Upper lobe of left lung (tissue), 6 donors: ENCODE data around the gene KRT2. TPM values are rescaled to one million over a fixed set of nuclear protein-coding genes. Genes with fewer than 3 reads are reported as not detected.

Experiments used
- ATAC-seq, 2 donors: fragments of 200-7000 bp; cut with Tn5 transposase; one replicate each; pipeline ENCODE4 v1.9.1; 2022; ENCODE audit warnings: mild to moderate bottlenecking in 2 of 2, moderate library complexity in 2 of 2; ENCODE audit not compliant: low FRiP score in 2 of 2
- DNase-seq, 2 donors: peaks; one replicate each; pipeline ENCODE4 v3.0.0-alpha.2; 2019 to 2020
- H3K27ac ChIP-seq, 4 donors: fragments of 200-600 bp; sonication (generic); one replicate each; pipeline ENCODE4 v1.5.1; 2016 to 2019
- H3K27me3 ChIP-seq, 4 donors: fragments of 200-600 bp; sonication (generic); one replicate each; pipeline ENCODE4 v1.5.1; 2017 to 2019
- H3K36me3 ChIP-seq, 4 donors: fragments of 200-600 bp; sonication (generic); one replicate each; pipeline ENCODE4 v1.5.1; 2016 to 2019
- H3K4me1 ChIP-seq, 4 donors: fragments of 200-600 bp; sonication (generic); one replicate each; pipeline ENCODE4 v1.5.1; 2018 to 2019
- H3K4me3 ChIP-seq, 4 donors: fragments of 200-600 bp; sonication (generic); one replicate each; pipeline ENCODE4 v1.5.1; 2017 to 2019; ENCODE audit warnings: mild to moderate bottlenecking in 2 of 4, moderate library complexity in 1 of 4
- H3K9me3 ChIP-seq, 4 donors: fragments of 200-600 bp; sonication (generic); one replicate each; pipeline ENCODE4 v1.5.1; 2018 to 2019
- EP300 ChIP-seq, 4 donors: sonication (generic); formaldehyde crosslinking; IDR thresholded peaks; one replicate each; pipeline ENCODE4 v1.5.1; 2017; ENCODE audit warnings: antibody characterized with exemption in 4 of 4, control low read depth in 2 of 4
- POLR2A ChIP-seq, 4 donors: fragments of 450-650 bp; IDR thresholded peaks; one replicate each; pipeline ENCODE4 v1.5.1; 2016 to 2017; ENCODE audit warnings: antibody characterized with exemption in 4 of 4, mild to moderate bottlenecking in 2 of 4
- POLR2AphosphoS5 ChIP-seq, 2 donors: sonication (generic); formaldehyde crosslinking; IDR thresholded peaks; one replicate each; pipeline ENCODE4 v1.5.1; 2017; ENCODE audit warnings: antibody characterized with exemption in 2 of 2
- WGBS, 2 donors: methylation state at CpG; one replicate each; pipeline ENCODE4 v1.1.5; 2017 to 2018; 5-methylcytosine and 5-hydroxymethylcytosine counted together
- total RNA-seq, 6 donors: library from RNA; depleted of rRNA in 4 of 6; stranded (reverse); fragments of >200 nt in 4 of 6; gene quantifications; one replicate each; pipeline versions ENCODE4 v1.1.0 to v1.2.1, GENCODE V29; 2016 to 2021
- TF ChIP-seq, protein P1 (sequence below), 6 experiments: fragments of 450-650 bp in 4 of 6; fragments of 200-600 bp in 2 of 6; sonication (generic) in 2 of 6; IDR thresholded peaks; one replicate each; pipeline ENCODE4 v1.5.1; 2016 to 2019; ENCODE audit warnings: antibody characterized with exemption in 6 of 6
- donor health status: DM: no; HTN: no; CAD: no; lungs with moderate emphysema.
- donor health status: DM: no; HTN: yes; CAD: no; lungs with severe emphysema.

Gene KRT2
- total RNA-seq, 6 donors from 2014 or later: not detected

DNA sequence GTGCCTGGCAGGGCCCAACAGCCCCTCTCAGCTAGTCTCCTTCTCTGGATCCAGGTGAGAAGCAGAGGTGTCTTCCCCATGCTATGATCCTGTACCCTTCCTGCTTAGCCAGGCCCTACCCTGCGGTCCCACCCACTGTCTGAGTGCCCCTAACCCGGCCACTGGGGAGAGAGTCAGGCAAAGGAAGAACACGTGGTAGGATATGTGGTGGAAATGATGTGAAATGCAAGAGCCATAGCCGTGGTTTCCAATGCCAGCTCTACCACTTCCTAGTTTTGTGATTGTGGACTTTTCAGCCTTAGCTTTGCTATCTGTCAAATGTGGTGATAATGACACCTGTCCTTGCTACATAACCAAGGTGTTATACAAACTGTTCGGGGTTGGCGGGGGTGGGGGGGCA, 15.8 kb downstream of the KRT2 start:
- no peaks in the 10 kb centered on the region for H3K4me1 ChIP-seq
- WGBS, 2 donors: 57 to 64% methylated on average over 6 of the region's 6 CpGs
- DNase-seq: no peak

DNA sequence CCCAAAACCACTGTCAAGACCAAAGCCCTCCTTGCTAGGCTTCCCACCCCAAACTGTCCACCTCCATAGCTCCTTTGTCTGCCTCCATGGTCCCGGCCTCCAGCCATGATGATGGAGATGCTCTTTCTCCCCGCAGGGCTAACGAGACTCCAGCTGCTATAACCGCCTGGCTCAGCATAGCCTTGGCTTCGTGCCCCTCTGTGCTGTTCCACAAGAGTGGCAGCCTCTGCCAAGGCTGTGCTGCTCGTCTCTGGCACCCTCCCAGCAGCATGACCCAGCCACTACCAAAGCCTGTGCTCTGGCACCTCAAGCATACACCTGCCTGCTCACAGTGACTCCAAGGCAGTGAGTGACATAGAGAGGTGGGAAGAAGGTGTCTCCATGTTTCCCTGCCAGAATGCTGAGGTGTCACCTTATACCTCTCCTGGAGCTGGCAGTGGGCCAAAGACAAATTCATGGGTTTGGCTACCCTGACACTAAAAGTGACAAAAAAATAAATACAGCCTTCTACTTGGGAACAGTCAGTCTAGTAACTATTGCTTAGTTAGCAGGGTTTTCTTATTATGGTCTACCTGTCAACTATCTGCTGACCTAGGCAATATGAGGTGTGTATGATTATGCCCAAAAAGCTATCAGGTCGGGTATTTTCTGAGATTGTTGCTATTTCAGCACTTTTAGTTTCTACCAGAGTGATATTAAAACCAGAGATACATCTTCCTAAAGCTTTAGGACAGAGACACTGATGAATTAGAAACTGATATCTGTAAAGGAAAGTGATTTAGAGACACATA, 17.6 kb downstream of the KRT2 start:
- Histone ChIP-seq H3K27ac (no peak overlapping the region), H3K36me3 (no peaks in the 10 kb centered on the region), H3K9me3 (no peaks in the 10 kb centered on the region), H3K4me3 (no peak overlapping the region), H3K4me1 (no peaks in the 10 kb centered on the region), H3K27me3 (no peaks in the 10 kb centered on the region)
- peak in 1 of 2 donors; percentile 32 for ATAC-seq
- DNase-seq: no peak
- TF ChIP-seq, protein P1, sequence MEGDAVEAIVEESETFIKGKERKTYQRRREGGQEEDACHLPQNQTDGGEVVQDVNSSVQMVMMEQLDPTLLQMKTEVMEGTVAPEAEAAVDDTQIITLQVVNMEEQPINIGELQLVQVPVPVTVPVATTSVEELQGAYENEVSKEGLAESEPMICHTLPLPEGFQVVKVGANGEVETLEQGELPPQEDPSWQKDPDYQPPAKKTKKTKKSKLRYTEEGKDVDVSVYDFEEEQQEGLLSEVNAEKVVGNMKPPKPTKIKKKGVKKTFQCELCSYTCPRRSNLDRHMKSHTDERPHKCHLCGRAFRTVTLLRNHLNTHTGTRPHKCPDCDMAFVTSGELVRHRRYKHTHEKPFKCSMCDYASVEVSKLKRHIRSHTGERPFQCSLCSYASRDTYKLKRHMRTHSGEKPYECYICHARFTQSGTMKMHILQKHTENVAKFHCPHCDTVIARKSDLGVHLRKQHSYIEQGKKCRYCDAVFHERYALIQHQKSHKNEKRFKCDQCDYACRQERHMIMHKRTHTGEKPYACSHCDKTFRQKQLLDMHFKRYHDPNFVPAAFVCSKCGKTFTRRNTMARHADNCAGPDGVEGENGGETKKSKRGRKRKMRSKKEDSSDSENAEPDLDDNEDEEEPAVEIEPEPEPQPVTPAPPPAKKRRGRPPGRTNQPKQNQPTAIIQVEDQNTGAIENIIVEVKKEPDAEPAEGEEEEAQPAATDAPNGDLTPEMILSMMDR (IDR thresholded peaks at IDR 0.05): no peak
- no peak for TF ChIP-seq POLR2AphosphoS5 (IDR thresholded peaks at IDR 0.05)
- TF ChIP-seq EP300 (IDR thresholded peaks at IDR 0.05): no peak
- no peak for TF ChIP-seq POLR2A (IDR thresholded peaks at IDR 0.05)
- WGBS, 2 donors: 64 to 68% methylated on average over 4 to 7 of the region's 7 CpGs

More for the DNA sequence above, 15.8 kb downstream of the KRT2 start:
- no peak for TF ChIP-seq POLR2AphosphoS5 (IDR thresholded peaks at IDR 0.05)
- Histone ChIP-seq H3K27ac (no peak overlapping the region), H3K27me3 (no peaks in the 10 kb centered on the region), H3K36me3 (no peaks in the 10 kb centered on the region), H3K9me3 (no peaks in the 10 kb centered on the region), H3K4me3 (no peak overlapping the region)
- no peak for ATAC-seq

DNA sequence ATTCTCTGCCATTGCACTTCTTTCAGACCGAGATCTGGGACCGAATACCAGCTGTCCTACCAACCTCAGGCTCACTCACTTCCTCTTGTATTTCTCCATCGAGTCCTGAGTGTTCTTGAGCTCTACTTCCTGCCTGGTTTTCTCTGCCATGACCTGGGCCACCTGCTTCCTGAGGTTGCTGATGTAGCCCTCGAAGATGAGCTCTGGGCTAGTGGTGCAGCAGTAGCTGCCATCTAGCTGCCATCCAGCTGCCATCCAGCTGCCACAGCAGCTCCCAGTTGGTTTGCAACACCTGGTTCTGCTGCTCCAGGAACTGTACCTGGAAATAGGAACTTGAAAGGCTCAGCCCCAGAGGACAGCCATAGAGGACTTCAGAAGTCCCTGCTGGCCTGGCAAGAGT, 18.6 kb downstream of the KRT2 start:
- WGBS, 2 donors: 39 to 45% methylated on average over 4 of the region's 4 CpGs
- H3K4me3 ChIP-seq: no peak overlapping the region
- H3K9me3 ChIP-seq: no peaks in the 10 kb centered on the region
- H3K27ac ChIP-seq: no peak overlapping the region
- no peak for DNase-seq
- ATAC-seq: no peak
- no peaks in the 10 kb centered on the region for H3K4me1 ChIP-seq
- H3K36me3 ChIP-seq: no peaks in the 10 kb centered on the region
- TF ChIP-seq EP300 (IDR thresholded peaks at IDR 0.05) (no peak), POLR2AphosphoS5 (IDR thresholded peaks at IDR 0.05) (no peak), POLR2A (IDR thresholded peaks at IDR 0.05) (no peak)
- TF ChIP-seq, protein P1 (IDR thresholded peaks at IDR 0.05): no peak
- no peaks in the 10 kb centered on the region for H3K27me3 ChIP-seq

DNA sequence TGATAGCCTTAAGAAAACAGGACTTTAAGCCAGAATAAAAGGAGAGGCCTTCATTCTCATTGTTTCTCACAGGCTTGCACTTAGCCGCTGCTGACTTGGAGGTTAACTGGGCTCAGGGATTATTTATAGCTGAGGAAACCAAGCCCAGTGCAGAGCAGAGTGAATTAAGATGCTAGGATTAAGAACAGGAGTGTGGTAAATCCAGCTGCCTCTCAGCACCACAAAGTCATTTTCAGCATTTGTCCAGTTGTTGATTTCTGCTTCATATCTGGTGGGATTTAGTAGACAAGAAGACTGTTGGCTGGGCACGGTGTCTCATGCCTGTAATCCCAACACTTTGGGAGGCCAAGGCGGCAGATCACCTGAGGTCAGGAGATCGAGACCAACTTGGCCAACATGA, 19.4 kb downstream of the KRT2 start:
- ATAC-seq (no peak), DNase-seq (no peak)
- 69 to 87% methylated on average over 4 of the region's 4 CpGs for WGBS, 2 donors
- no peaks in the 10 kb centered on the region for H3K36me3 ChIP-seq
- no peaks in the 10 kb centered on the region for H3K4me1 ChIP-seq
- no peaks in the 10 kb centered on the region for H3K27me3 ChIP-seq
- no peak overlapping the region for H3K4me3 ChIP-seq
- no peaks in the 10 kb centered on the region for H3K9me3 ChIP-seq
- TF ChIP-seq EP300 (IDR thresholded peaks at IDR 0.05) (no peak), POLR2A (IDR thresholded peaks at IDR 0.05) (no peak), POLR2AphosphoS5 (IDR thresholded peaks at IDR 0.05) (no peak)
- TF ChIP-seq, protein P1 (IDR thresholded peaks at IDR 0.05): no peak
- H3K27ac ChIP-seq: no peak overlapping the region

DNA sequence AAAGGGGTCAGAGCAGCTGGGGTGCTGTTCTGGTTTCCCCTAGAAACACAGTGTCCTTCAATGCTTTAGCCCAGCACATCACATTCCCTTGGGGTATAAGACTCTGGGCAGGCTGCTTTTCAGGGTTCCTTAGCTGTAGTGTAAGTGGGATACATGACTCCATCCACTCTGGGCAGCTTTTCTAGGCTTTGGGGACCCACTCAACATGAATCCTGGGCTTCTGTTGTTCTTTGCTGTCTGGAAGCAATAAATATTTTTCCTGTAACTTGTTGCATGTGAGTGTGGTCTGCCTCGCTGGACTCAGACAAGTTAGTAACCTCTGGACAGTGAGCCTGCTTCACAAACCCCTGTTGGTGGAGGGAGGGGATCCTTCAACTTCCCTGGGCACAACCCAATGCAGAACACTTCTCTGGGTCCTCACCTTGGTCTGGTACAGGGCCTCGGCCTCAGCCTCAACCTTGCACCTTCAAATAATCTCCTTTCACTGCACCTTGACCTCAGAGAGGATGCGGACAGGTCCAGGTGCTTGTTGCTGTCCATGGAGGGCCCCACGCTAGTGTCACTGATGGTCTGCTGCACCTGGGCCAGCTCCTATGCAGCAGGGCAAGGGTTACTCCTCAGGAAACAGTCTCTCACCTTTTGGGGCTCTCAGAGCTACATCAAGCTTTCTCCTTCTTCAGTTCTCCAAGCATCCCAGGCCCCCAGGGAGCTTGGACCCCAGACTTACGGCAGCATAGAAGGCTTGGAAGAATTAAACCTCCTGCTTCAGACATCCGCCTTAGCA, 20.1 kb downstream of the KRT2 start:
- ATAC-seq (no peak), DNase-seq (no peak)
- H3K4me1 ChIP-seq: no peaks in the 10 kb centered on the region
- TF ChIP-seq EP300 (IDR thresholded peaks at IDR 0.05) (no peak), POLR2A (IDR thresholded peaks at IDR 0.05) (no peak), POLR2AphosphoS5 (IDR thresholded peaks at IDR 0.05) (no peak)
- TF ChIP-seq, protein P1 (IDR thresholded peaks at IDR 0.05): no peak
- H3K4me3 ChIP-seq: no peak overlapping the region
- H3K36me3 ChIP-seq: no peaks in the 10 kb centered on the region
- H3K27ac ChIP-seq: no peak overlapping the region
- H3K27me3 ChIP-seq: no peaks in the 10 kb centered on the region
- 74 to 76% methylated on average over 3 to 6 of the region's 6 CpGs for WGBS, 2 donors
- H3K9me3 ChIP-seq: no peaks in the 10 kb centered on the region
